ENCODE data around the gene KRTAP12-4.
"Not testable (repeated sequence)": the region's sequence is repeated elsewhere in the genome, so short reads cannot be mapped to it uniquely, and the experiment has no call there.

The KRTAP12-4 gene

GRCh38 chr21:44686000-44686781, 31.7 kb upstream of the KRTAP12-4 start:
- TF ChIP-seq CTCF (IDR thresholded peaks at IDR 0.05; ENCODE audit: control insufficient read depth, insufficient read depth, low read depth, low read length, missing control alignments) = no peak
- H3K4me3 ChIP-seq (ENCODE audit: control insufficient read depth, low read depth, low read length) = no peak overlapping the region
- no peak for DNase-seq (ENCODE audit: low read depth)

- H3K4me3 ChIP-seq (ENCODE audit: control insufficient read depth, low read depth, low read length); DNase-seq (ENCODE audit: low read depth): not testable (repeated sequence)
These were observed 30.6 kb upstream of the KRTAP12-4 start for GRCh38 chr21:44685050-44685449.

DNA sequence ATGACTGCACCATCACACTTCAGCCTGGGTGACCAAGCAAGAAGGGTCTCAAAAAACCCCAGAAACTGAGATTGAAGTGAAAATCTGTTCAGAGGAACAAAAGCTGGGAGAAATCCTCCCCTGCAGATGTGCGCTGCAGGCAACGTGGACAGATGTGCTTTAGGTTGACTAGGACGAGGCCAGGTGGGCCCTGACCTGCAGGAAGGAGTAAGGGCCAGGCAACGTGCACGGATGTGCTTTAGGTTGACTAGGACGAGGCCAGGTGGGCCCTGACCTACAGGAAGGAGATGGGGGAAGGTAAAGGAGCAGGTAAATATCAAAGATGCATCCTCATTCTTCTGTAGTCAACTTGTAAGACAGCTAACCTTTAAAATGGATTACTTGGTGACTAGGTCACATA, 30.0 kb upstream of the KRTAP12-4 start:
- no peak for DNase-seq (ENCODE audit: low read depth)
- TF ChIP-seq CTCF (IDR thresholded peaks at IDR 0.05; ENCODE audit: control insufficient read depth, insufficient read depth, low read depth, low read length, missing control alignments) = no peak

GRCh38 chr21:44684077-44684476, 29.6 kb upstream of the KRTAP12-4 start:
- TF ChIP-seq CTCF (IDR thresholded peaks at IDR 0.05; ENCODE audit: control insufficient read depth, insufficient read depth, low read depth, low read length, missing control alignments) = no peak
- H3K4me3 ChIP-seq (ENCODE audit: control insufficient read depth, low read depth, low read length) = no peak overlapping the region
- no peak for DNase-seq (ENCODE audit: low read depth)

More for the DNA sequence above, 30.0 kb upstream of the KRTAP12-4 start:
- H3K4me3 ChIP-seq (ENCODE audit: control insufficient read depth, low read depth, low read length) = no peak overlapping the region

- no peak for DNase-seq (ENCODE audit: low read depth)
- TF ChIP-seq CTCF (IDR thresholded peaks at IDR 0.05; ENCODE audit: control insufficient read depth, insufficient read depth, low read depth, low read length, missing control alignments) = no peak
- H3K4me3 ChIP-seq (ENCODE audit: control insufficient read depth, low read depth, low read length) = no peak overlapping the region
These were observed 28.2 kb upstream of the KRTAP12-4 start for GRCh38 chr21:44682580-44683151.

DNA sequence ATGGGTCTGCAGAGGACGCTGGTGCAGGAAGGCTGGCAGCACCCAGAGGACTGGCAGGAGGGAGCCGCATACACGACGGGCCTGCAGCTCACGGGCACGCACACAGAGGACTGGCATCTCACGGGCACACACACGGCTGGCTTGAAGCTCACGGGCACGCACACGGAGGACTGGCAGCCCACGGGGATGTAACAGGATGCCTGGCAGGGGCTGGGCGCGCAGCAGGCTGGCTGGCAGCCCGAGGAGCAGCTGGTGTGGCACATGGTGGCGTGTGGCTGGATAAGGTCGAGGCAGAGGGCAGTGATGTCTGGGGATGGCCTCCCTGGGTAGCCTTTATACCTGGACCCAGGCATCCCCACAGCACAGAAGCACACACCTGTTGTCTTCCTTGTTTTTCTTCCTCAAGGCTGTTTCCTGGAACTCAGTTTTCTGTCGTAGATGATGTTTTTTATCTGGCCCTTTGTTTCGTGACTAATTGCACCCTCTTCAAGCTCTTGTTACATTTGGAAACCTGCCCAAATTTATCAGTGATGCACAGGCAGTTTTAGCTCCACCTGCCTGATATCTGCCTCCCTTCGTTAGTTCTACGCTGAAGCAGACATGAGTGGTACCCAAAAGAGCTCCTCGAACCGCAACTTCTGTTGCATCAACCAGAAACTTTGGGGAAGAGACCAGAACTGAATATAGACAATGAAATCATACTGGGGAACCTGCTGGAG, 27.6 kb upstream of the KRTAP12-4 start, which contains the start of gene KRTAP12-1:
Gene KRTAP12-1, minus strand, starts transcription at position 303 of the 719 bp plus-strand sequence. Its CDS starts 40 bp downstream, at position 263.
- no peak within 1 kb of the TSS for H3K4me3 ChIP-seq (ENCODE audit: control insufficient read depth, low read depth, low read length)
- TF ChIP-seq CTCF (IDR thresholded peaks at IDR 0.05; ENCODE audit: control insufficient read depth, insufficient read depth, low read depth, low read length, missing control alignments) = no peak
- DNase-seq (ENCODE audit: low read depth) = no peak

GRCh38 chr21:44681152-44681551, 26.7 kb upstream of the KRTAP12-4 start:
- H3K4me3 ChIP-seq (ENCODE audit: control insufficient read depth, low read depth, low read length) = no peak overlapping the region
- no peak for DNase-seq (ENCODE audit: low read depth)
- no peak for TF ChIP-seq CTCF (IDR thresholded peaks at IDR 0.05; ENCODE audit: control insufficient read depth, insufficient read depth, low read depth, low read length, missing control alignments)
